ENCODE results near the gene ZNF385C. TPM values are rescaled to one million over a fixed set of nuclear protein-coding genes. Genes with fewer than 3 reads are reported as not detected.
A peak's percentile ranks its signal among the peaks of the same experiment; 100 is the strongest.

The ZNF385C gene
- total and polyA plus RNA-seq, 4 donors: 0.03 to 0.19 (median 0.06) TPM; not detected in 1

DNA sequence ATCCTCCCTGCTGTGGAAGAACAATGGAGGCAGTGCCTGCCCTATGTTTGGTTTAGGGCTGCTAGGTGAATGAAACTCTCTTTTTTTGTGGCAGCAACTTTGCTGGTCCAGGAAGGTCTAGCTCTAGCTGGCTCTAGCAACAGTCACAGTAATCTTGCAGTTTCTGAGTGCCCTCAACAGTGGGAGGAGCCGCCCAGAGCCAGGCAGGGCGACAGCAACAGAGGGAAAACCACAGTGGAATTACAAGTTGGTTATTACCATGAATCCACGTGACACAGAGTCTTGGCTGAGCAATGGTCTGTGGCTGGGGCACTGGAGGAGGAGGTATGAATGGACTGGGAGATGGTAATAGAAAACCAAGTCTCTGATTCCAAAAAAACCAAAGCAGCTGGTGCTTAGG lies 34.7 kb upstream of the ZNF385C start:
- Histone ChIP-seq H3K36me3 (ENCODE audit: control insufficient read depth in 4 of 4, insufficient read depth in 3 of 4, low read depth in 1 of 4, low read length in 3 of 4) (peaks cover 10 to 23% (median 20%) of the 10 kb centered on the region in 4 donors), H3K9me3 (ENCODE audit: control insufficient read depth in 4 of 4, low read length in 3 of 4) (no peaks in the 10 kb centered on the region), H3K9ac (ENCODE audit: low read depth in 1 of 2, low read length in 2 of 2) (no peak overlapping the region), H3K4me3 (ENCODE audit: low read depth in 1 of 3, low read length in 3 of 3) (no peak overlapping the region), H3K27me3 (ENCODE audit: control insufficient read depth in 4 of 4, insufficient read depth in 4 of 4, low read length in 3 of 4) (no peaks in the 10 kb centered on the region), H3K27ac (ENCODE audit: low read depth in 1 of 2, low read length in 2 of 2) (peak overlapping the region; percentile 38 to 52), H3K4me1 (ENCODE audit: control insufficient read depth in 4 of 4, insufficient read depth in 4 of 4, low read length in 3 of 4) (peaks cover 11 to 33% (median 22%) of the 10 kb centered on the region in 4 donors)
- WGBS: 72% methylated on average over 3 of the region's 3 CpGs
- TF ChIP-seq EGR1 (IDR thresholded peaks at IDR 0.05; ENCODE audit: low read depth in 2 of 2): no peak
- no peak for TF ChIP-seq HNF4A (conservative IDR thresholded peaks at IDR 0.05)
- TF ChIP-seq NR2F2 (IDR thresholded peaks at IDR 0.05): no peak
- no peak for TF ChIP-seq FOXA2 (IDR thresholded peaks at IDR 0.05)
- no peak for TF ChIP-seq FOXA1 (IDR thresholded peaks at IDR 0.05)
- no peak for TF ChIP-seq TAF1 (conservative IDR thresholded peaks at IDR 0.05)
- no peak for TF ChIP-seq RAD21 (IDR thresholded peaks at IDR 0.05)
- no peak for TF ChIP-seq RXRA (IDR thresholded peaks at IDR 0.05)
- TF ChIP-seq JUND (IDR thresholded peaks at IDR 0.05): no peak
- TF ChIP-seq, protein P1, sequence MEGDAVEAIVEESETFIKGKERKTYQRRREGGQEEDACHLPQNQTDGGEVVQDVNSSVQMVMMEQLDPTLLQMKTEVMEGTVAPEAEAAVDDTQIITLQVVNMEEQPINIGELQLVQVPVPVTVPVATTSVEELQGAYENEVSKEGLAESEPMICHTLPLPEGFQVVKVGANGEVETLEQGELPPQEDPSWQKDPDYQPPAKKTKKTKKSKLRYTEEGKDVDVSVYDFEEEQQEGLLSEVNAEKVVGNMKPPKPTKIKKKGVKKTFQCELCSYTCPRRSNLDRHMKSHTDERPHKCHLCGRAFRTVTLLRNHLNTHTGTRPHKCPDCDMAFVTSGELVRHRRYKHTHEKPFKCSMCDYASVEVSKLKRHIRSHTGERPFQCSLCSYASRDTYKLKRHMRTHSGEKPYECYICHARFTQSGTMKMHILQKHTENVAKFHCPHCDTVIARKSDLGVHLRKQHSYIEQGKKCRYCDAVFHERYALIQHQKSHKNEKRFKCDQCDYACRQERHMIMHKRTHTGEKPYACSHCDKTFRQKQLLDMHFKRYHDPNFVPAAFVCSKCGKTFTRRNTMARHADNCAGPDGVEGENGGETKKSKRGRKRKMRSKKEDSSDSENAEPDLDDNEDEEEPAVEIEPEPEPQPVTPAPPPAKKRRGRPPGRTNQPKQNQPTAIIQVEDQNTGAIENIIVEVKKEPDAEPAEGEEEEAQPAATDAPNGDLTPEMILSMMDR (IDR thresholded peaks at IDR 0.05; ENCODE audit: low read depth, low read length, missing input control): no peak
- no peak for TF ChIP-seq SP1 (IDR thresholded peaks at IDR 0.05)
- DNase-seq (ENCODE audit: low spot score): no peak

DNA sequence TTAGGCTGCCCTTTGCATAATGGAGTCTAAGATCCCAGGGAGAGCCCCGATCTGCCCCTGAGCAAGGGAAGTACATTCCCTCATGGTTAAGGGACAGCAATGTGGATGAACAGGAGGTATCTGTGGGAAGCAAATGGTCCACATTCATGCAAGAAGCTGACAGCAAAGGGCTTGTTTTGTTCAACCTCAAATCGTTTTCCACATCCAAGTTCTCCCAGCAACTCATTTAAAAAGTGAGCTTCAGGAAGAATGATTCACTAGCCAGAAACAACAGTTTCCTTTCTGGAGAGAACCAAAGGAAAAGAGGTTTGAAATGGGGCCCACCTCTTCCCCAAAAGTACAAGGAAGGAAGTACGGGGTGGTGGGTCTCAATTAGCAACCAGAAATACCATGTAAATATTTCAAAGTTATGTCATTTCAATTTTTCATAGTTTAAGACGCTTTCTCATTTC lies 33.7 kb upstream of the ZNF385C start:
- 68% methylated on average over 4 of the region's 4 CpGs for WGBS
- H3K4me3 ChIP-seq (ENCODE audit: low read depth in 1 of 3, low read length in 3 of 3): no peak overlapping the region
- H3K27ac ChIP-seq (ENCODE audit: low read depth in 1 of 2, low read length in 2 of 2): peak overlapping the region; percentile 18 to 52
- peaks cover 14 to 31% (median 27%) of the 10 kb centered on the region in 4 donors for H3K36me3 ChIP-seq (ENCODE audit: control insufficient read depth in 4 of 4, insufficient read depth in 3 of 4, low read depth in 1 of 4, low read length in 3 of 4)
- no peaks in the 10 kb centered on the region for H3K27me3 ChIP-seq (ENCODE audit: control insufficient read depth in 4 of 4, insufficient read depth in 4 of 4, low read length in 3 of 4)
- no peak overlapping the region for H3K9ac ChIP-seq (ENCODE audit: low read depth in 1 of 2, low read length in 2 of 2)
- peaks cover 11 to 33% (median 22%) of the 10 kb centered on the region in 4 donors for H3K4me1 ChIP-seq (ENCODE audit: control insufficient read depth in 4 of 4, insufficient read depth in 4 of 4, low read length in 3 of 4)
- DNase-seq (ENCODE audit: low spot score): no peak
- TF ChIP-seq TAF1 (conservative IDR thresholded peaks at IDR 0.05) (no peak), NR2F2 (IDR thresholded peaks at IDR 0.05) (peak; percentile 69), SP1 (IDR thresholded peaks at IDR 0.05) (no peak), FOXA1 (IDR thresholded peaks at IDR 0.05) (no peak), GABPA (IDR thresholded peaks at IDR 0.05 in 1 of 2, conservative IDR thresholded peaks at IDR 0.05 in 1 of 2) (no peak), FOXA2 (IDR thresholded peaks at IDR 0.05) (no peak), RAD21 (IDR thresholded peaks at IDR 0.05) (no peak), RXRA (IDR thresholded peaks at IDR 0.05) (no peak), HNF4A (conservative IDR thresholded peaks at IDR 0.05) (no peak), YY1 (IDR thresholded peaks at IDR 0.05) (no peak), EGR1 (IDR thresholded peaks at IDR 0.05; ENCODE audit: low read depth in 2 of 2) (no peak), HNF4G (IDR thresholded peaks at IDR 0.05) (no peak), JUND (IDR thresholded peaks at IDR 0.05) (peak in 1 of 2 donors; percentile 55)
- TF ChIP-seq, protein P2, sequence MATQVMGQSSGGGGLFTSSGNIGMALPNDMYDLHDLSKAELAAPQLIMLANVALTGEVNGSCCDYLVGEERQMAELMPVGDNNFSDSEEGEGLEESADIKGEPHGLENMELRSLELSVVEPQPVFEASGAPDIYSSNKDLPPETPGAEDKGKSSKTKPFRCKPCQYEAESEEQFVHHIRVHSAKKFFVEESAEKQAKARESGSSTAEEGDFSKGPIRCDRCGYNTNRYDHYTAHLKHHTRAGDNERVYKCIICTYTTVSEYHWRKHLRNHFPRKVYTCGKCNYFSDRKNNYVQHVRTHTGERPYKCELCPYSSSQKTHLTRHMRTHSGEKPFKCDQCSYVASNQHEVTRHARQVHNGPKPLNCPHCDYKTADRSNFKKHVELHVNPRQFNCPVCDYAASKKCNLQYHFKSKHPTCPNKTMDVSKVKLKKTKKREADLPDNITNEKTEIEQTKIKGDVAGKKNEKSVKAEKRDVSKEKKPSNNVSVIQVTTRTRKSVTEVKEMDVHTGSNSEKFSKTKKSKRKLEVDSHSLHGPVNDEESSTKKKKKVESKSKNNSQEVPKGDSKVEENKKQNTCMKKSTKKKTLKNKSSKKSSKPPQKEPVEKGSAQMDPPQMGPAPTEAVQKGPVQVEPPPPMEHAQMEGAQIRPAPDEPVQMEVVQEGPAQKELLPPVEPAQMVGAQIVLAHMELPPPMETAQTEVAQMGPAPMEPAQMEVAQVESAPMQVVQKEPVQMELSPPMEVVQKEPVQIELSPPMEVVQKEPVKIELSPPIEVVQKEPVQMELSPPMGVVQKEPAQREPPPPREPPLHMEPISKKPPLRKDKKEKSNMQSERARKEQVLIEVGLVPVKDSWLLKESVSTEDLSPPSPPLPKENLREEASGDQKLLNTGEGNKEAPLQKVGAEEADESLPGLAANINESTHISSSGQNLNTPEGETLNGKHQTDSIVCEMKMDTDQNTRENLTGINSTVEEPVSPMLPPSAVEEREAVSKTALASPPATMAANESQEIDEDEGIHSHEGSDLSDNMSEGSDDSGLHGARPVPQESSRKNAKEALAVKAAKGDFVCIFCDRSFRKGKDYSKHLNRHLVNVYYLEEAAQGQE (IDR thresholded peaks at IDR 0.05): no peak
- TF ChIP-seq, protein P3, sequence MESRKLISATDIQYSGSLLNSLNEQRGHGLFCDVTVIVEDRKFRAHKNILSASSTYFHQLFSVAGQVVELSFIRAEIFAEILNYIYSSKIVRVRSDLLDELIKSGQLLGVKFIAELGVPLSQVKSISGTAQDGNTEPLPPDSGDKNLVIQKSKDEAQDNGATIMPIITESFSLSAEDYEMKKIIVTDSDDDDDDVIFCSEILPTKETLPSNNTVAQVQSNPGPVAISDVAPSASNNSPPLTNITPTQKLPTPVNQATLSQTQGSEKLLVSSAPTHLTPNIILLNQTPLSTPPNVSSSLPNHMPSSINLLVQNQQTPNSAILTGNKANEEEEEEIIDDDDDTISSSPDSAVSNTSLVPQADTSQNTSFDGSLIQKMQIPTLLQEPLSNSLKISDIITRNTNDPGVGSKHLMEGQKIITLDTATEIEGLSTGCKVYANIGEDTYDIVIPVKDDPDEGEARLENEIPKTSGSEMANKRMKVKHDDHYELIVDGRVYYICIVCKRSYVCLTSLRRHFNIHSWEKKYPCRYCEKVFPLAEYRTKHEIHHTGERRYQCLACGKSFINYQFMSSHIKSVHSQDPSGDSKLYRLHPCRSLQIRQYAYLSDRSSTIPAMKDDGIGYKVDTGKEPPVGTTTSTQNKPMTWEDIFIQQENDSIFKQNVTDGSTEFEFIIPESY (IDR thresholded peaks at IDR 0.05): no peak
- TF ChIP-seq, protein P1 (IDR thresholded peaks at IDR 0.05; ENCODE audit: low read depth, low read length, missing input control): no peak
- TF ChIP-seq, protein P4, sequence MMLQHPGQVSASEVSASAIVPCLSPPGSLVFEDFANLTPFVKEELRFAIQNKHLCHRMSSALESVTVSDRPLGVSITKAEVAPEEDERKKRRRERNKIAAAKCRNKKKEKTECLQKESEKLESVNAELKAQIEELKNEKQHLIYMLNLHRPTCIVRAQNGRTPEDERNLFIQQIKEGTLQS (IDR thresholded peaks at IDR 0.05): no peak
- TF ChIP-seq, protein P5, sequence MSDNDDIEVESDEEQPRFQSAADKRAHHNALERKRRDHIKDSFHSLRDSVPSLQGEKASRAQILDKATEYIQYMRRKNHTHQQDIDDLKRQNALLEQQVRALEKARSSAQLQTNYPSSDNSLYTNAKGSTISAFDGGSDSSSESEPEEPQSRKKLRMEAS (IDR thresholded peaks at IDR 0.05): peak; percentile 22
- no peaks in the 10 kb centered on the region for H3K9me3 ChIP-seq (ENCODE audit: control insufficient read depth in 4 of 4, low read length in 3 of 4)
